Loucy (cell line): ENCODE measurements around the gene ZSWIM6.

Source experiments
- H2AFZ ChIP-seq: fragments of 200-600 bp; sonication (generic); 2 replicates; pipeline ENCODE4 v1.6.0; 2016; ENCODE audit warnings: antibody characterized with exemption, mild to moderate bottlenecking, low read length, moderate library complexity
- H3F3A ChIP-seq: fragments of 200-600 bp; 2 replicates; pipeline ENCODE4 v1.6.0; 2016; ENCODE audit warnings: antibody characterized with exemption, low read depth, mild to moderate bottlenecking
- H3K27me3 ChIP-seq: fragments of 200-600 bp; sonication (generic); 2 replicates; pipeline ENCODE4 v1.6.1; 2014; ENCODE audit warnings: low read length, mild to moderate bottlenecking; ENCODE audit not compliant: insufficient read depth, poor library complexity, severe bottlenecking
- H3K36me3 ChIP-seq: fragments of 200-600 bp; sonication (generic); 2 replicates; pipeline ENCODE4 v1.6.1; 2016; ENCODE audit warnings: low read length; ENCODE audit not compliant: insufficient read depth
- H3K4me1 ChIP-seq: fragments of 200-600 bp; sonication (generic); 2 replicates; pipeline ENCODE4 v1.5.1; 2014; ENCODE audit warnings: low read length, mild to moderate bottlenecking; ENCODE audit not compliant: insufficient read depth, poor library complexity, severe bottlenecking
- H3K4me2 ChIP-seq: fragments of 200-600 bp; sonication (generic); 2 replicates; pipeline ENCODE4 v1.6.0; 2014; ENCODE audit warnings: antibody characterized with exemption, low read length, low read depth, mild to moderate bottlenecking; ENCODE audit not compliant: poor library complexity, severe bottlenecking
- H3K4me3 ChIP-seq: fragments of 200-600 bp; sonication (generic); 2 replicates; pipeline ENCODE4 v1.5.1; 2014; ENCODE audit warnings: low read length, mild to moderate bottlenecking, mixed read lengths; ENCODE audit not compliant: poor library complexity, severe bottlenecking
- H3K79me2 ChIP-seq: fragments of 200-600 bp; sonication (generic); 2 replicates; pipeline ENCODE4 v1.6.1; 2014; ENCODE audit warnings: low read length; ENCODE audit not compliant: insufficient read depth
- H3K9ac ChIP-seq: fragments of 200-600 bp; sonication (generic); 2 replicates; pipeline ENCODE4 v1.6.0; 2014; ENCODE audit warnings: mild to moderate bottlenecking, low read depth, low read length, moderate library complexity; ENCODE audit not compliant: poor library complexity, severe bottlenecking
- H3K9me2 ChIP-seq: fragments of 200-600 bp; sonication (generic); replicated peaks from 2 replicates; pipeline ENCODE4 v1.6.1; 2016; ENCODE audit warnings: low read depth, low read length, mixed read lengths
- H3K9me3 ChIP-seq: fragments of 200-600 bp; sonication (generic); 2 replicates; pipeline ENCODE4 v1.6.1; 2014; ENCODE audit warnings: mild to moderate bottlenecking, antibody characterized with exemption, low read length, low read depth; ENCODE audit not compliant: insufficient read depth
- H4K20me1 ChIP-seq: fragments of 200-600 bp; sonication (generic); 2 replicates; pipeline ENCODE4 v1.6.0; 2014; ENCODE audit warnings: antibody characterized with exemption, low read length, mild to moderate bottlenecking; ENCODE audit not compliant: insufficient read depth, poor library complexity, severe bottlenecking
- EZH2phosphoT487 ChIP-seq: fragments of 200-600 bp; IDR thresholded peaks from 2 replicates; pipeline ENCODE4 v1.6.1; 2018; ENCODE audit warnings: antibody characterized with exemption, mild to moderate bottlenecking, moderate library complexity, borderline replicate concordance
- TF ChIP-seq, protein P1 (sequence below): fragments of 200-600 bp; sonication (generic); conservative IDR thresholded peaks from 2 replicates; pipeline ENCODE4 v1.5.1; 2014; ENCODE audit warnings: mild to moderate bottlenecking, antibody characterized with exemption, low read length

The ZSWIM6 gene

GRCh38 chr5:61496446-61496845 is 164.4 kb downstream of the ZSWIM6 start:
- TF ChIP-seq EZH2phosphoT487: no peak
- TF ChIP-seq, protein P1, sequence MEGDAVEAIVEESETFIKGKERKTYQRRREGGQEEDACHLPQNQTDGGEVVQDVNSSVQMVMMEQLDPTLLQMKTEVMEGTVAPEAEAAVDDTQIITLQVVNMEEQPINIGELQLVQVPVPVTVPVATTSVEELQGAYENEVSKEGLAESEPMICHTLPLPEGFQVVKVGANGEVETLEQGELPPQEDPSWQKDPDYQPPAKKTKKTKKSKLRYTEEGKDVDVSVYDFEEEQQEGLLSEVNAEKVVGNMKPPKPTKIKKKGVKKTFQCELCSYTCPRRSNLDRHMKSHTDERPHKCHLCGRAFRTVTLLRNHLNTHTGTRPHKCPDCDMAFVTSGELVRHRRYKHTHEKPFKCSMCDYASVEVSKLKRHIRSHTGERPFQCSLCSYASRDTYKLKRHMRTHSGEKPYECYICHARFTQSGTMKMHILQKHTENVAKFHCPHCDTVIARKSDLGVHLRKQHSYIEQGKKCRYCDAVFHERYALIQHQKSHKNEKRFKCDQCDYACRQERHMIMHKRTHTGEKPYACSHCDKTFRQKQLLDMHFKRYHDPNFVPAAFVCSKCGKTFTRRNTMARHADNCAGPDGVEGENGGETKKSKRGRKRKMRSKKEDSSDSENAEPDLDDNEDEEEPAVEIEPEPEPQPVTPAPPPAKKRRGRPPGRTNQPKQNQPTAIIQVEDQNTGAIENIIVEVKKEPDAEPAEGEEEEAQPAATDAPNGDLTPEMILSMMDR: no peak
- Histone ChIP-seq H4K20me1 (no peaks in the 10 kb centered on the region), H3K79me2 (no peaks in the 10 kb centered on the region), H3K9ac (no peak overlapping the region), H3K36me3 (peaks cover 6% of the 10 kb centered on the region; the same call in 1 of the 2 replicates), H2AFZ (no peak overlapping the region), H3K9me2 (no peaks in the 10 kb centered on the region), H3K4me1 (no peaks in the 10 kb centered on the region), H3F3A (no peaks in the 10 kb centered on the region), H3K9me3 (no peaks in the 10 kb centered on the region), H3K4me3 (no peak overlapping the region), H3K27me3 (no peaks in the 10 kb centered on the region), H3K4me2 (no peak overlapping the region)

DNA sequence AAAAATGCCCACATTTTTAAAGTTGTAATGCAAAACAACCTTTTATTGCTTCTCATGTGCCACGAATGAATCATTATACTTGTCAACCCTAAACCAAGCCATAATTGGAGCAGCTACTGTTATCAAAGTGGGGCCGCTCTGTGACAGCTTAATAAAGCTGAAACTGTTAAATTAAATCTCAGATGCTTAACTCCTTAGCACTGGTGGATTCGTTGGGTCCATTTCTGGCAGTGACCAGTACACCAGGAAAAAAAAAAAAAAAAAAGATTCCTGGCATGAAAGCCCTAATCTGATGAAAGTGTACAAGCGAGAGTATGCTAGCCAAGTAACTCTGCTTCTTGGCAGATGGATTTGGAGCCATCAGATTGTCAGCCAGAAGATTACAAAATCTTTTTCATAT is 164.8 kb downstream of the ZSWIM6 start:
- no peaks in the 10 kb centered on the region for H4K20me1 ChIP-seq
- H2AFZ ChIP-seq: no peak overlapping the region
- TF ChIP-seq EZH2phosphoT487: no peak
- TF ChIP-seq, protein P1: no peak
- no peaks in the 10 kb centered on the region for H3K27me3 ChIP-seq
- H3K9me2 ChIP-seq: no peaks in the 10 kb centered on the region
- H3F3A ChIP-seq: no peaks in the 10 kb centered on the region
- H3K36me3 ChIP-seq: peaks cover 6% of the 10 kb centered on the region; the same call in 1 of the 2 replicates
- no peak overlapping the region for H3K4me2 ChIP-seq
- H3K4me3 ChIP-seq: no peak overlapping the region
- no peak overlapping the region for H3K9ac ChIP-seq
- H3K9me3 ChIP-seq: no peaks in the 10 kb centered on the region
- H3K4me1 ChIP-seq: no peaks in the 10 kb centered on the region
- H3K79me2 ChIP-seq: no peaks in the 10 kb centered on the region

GRCh38 chr5:61498121-61498520 is 166.1 kb downstream of the ZSWIM6 start:
- H4K20me1 ChIP-seq: no peaks in the 10 kb centered on the region
- TF ChIP-seq, protein P1: no peak
- H3K36me3 ChIP-seq: peaks cover 6% of the 10 kb centered on the region; the same call in 1 of the 2 replicates
- H3K9ac ChIP-seq: no peak overlapping the region
- no peaks in the 10 kb centered on the region for H3F3A ChIP-seq
- no peak overlapping the region for H2AFZ ChIP-seq
- H3K27me3 ChIP-seq: no peaks in the 10 kb centered on the region
- H3K79me2 ChIP-seq: no peaks in the 10 kb centered on the region
- no peak overlapping the region for H3K4me3 ChIP-seq
- H3K9me2 ChIP-seq: no peaks in the 10 kb centered on the region
- H3K9me3 ChIP-seq: no peaks in the 10 kb centered on the region
- H3K4me1 ChIP-seq: no peaks in the 10 kb centered on the region
- no peak overlapping the region for H3K4me2 ChIP-seq
